HG02759 (cell line): Measurements from ENCODE around the gene BCORL1.

ENCODE experiments used
- ATAC-seq: cut with Tn5 transposase; IDR thresholded peaks from one replicate; pipeline ENCODE4 v1.9.1; 2021; ENCODE audit warnings: mild to moderate bottlenecking, moderate library complexity; ENCODE audit not compliant: unreplicated experiment

The BCORL1 gene

GRCh38 chrX:129961180-129962083, 21.0 kb upstream of the BCORL1 start:
- peak; percentile 88 for ATAC-seq

- no peak for ATAC-seq
Measured at GRCh38 chrX:129963729-129964128, 18.7 kb upstream of the BCORL1 start.

- no peak for ATAC-seq
Measured at GRCh38 chrX:129965166-129965565, 17.3 kb upstream of the BCORL1 start.

- ATAC-seq: no peak
Measured at GRCh38 chrX:129968968-129969367, 13.5 kb upstream of the BCORL1 start.

GRCh38 chrX:129976441-129976840, 6.0 kb upstream of the BCORL1 start:
- no peak for ATAC-seq

- ATAC-seq: no peak
Measured at GRCh38 chrX:129979207-129979920, 3.1 kb upstream of the BCORL1 start.

GRCh38 chrX:129980001-129980401, 2.4 kb upstream of the BCORL1 start:
- ATAC-seq: no peak

- ATAC-seq: no peak
Measured at GRCh38 chrX:129980540-129981199, 1.8 kb upstream of the BCORL1 start.

GRCh38 chrX:129981200-129981553, 1.3 kb upstream of the BCORL1 start:
- no peak for ATAC-seq

- ATAC-seq: no peak
Measured at GRCh38 chrX:129981752-129982299, 609 bp upstream of the BCORL1 start.

- no peak for ATAC-seq
Measured at GRCh38 chrX:129983575-129984110, 1.2 kb downstream of the BCORL1 start.

- no peak for ATAC-seq
Measured at GRCh38 chrX:129984111-129984958, 1.9 kb downstream of the BCORL1 start.

- no peak for ATAC-seq
Measured at GRCh38 chrX:129987871-129988270, 5.4 kb downstream of the BCORL1 start.

GRCh38 chrX:129992181-129992580, 9.7 kb downstream of the BCORL1 start:
- no peak for ATAC-seq

GRCh38 chrX:129996120-129996519, 13.7 kb downstream of the BCORL1 start:
- ATAC-seq: no peak

- ATAC-seq: no peak
Measured at GRCh38 chrX:129997086-129997485, 14.7 kb downstream of the BCORL1 start.

GRCh38 chrX:129998021-129998420, 15.6 kb downstream of the BCORL1 start:
- no peak for ATAC-seq

- ATAC-seq: no peak
Measured at GRCh38 chrX:130001893-130002292, 19.5 kb downstream of the BCORL1 start.

GRCh38 chrX:130002541-130002940, 20.1 kb downstream of the BCORL1 start:
- no peak for ATAC-seq
